Left lung (tissue), 10 donors: Measurements from ENCODE around the gene BACH2. TPM values are rescaled to one million over a fixed set of nuclear protein-coding genes. Genes with fewer than 3 reads are reported as not detected.
"Not testable (repeated sequence)": the region's sequence is repeated elsewhere in the genome, so short reads cannot be mapped to it uniquely, and the experiment has no call there.

Source experiments
- ATAC-seq: fragments of 200-7000 bp; cut with Tn5 transposase; one replicate; pipeline ENCODE4 v1.9.1; 2020; ENCODE audit warnings: moderate library complexity
- DNase-seq, 4 donors: peaks; one replicate each; pipeline ENCODE4 v3.0.0-alpha.2; 2013 to 2020
- H3K27ac ChIP-seq, 2 donors: fragments of 200-600 bp; sonication (generic) in 1 of 2; one replicate each; pipeline versions ENCODE4 v1.5.0 to v1.8.0; 2020 to 2021
- H3K27me3 ChIP-seq, 2 donors: fragments of 200-600 bp; sonication (generic) in 1 of 2; one replicate each; pipeline versions ENCODE4 v1.5.0 to v1.8.0; 2020 to 2021
- H3K36me3 ChIP-seq, 2 donors: fragments of 200-600 bp; sonication (generic) in 1 of 2; one replicate each; pipeline versions ENCODE4 v1.5.0 to v1.8.0; 2020 to 2021
- H3K4me1 ChIP-seq, 2 donors: fragments of 200-600 bp; one replicate each; pipeline ENCODE4 v1.8.0; 2021
- H3K4me3 ChIP-seq, 2 donors: fragments of 200-600 bp; sonication (generic) in 1 of 2; one replicate each; pipeline versions ENCODE4 v1.5.0 to v1.8.0; 2020 to 2021; ENCODE audit warnings: mild to moderate bottlenecking in 1 of 2
- H3K9me3 ChIP-seq, 2 donors: fragments of 200-600 bp; sonication (generic) in 1 of 2; one replicate each; pipeline versions ENCODE4 v1.5.0 to v1.8.0; 2020 to 2021
- CTCF ChIP-seq, 2 donors: fragments of 200-600 bp; sonication (generic) in 1 of 2; IDR thresholded peaks; one replicate each; pipeline versions ENCODE4 v1.5.0 to v1.8.0; 2021; ENCODE audit warnings: antibody characterized with exemption in 2 of 2
- intact Hi-C, 2 donors: fragments of 100-400 bp; cut with DNase I; formaldehyde crosslinking; loops; one replicate each; pipeline versions ENCODE4 v1.11.2 to v1.14.2; 2022
- polyA plus RNA-seq, 6 donors: library from polyadenylated mRNA; unstranded; fragments of 120-200 nt; gene quantifications; one replicate each; pipeline ENCODE4 v1.2.1, GENCODE V29; 2013; ENCODE audit not compliant: insufficient read length in 6 of 6
- total RNA-seq, 2 donors: library from RNA; stranded (reverse); fragmentation: NEBNext Ultra II Directional; extraction: Animal tissue kit (Norgen Biotek cat#: 25700); gene quantifications; one replicate each; pipeline ENCODE4 v1.2.1, GENCODE V29; 2021
- donor health status: DM: no; HTN: yes; CAD: no.
- donor health status: DM: no; HTN: no; CAD: no.

Gene BACH2
- total and polyA plus RNA-seq, 8 donors: 3.8 to 10.6 (median 8.9) TPM

GRCh38 chr6:90139272-90139817 lies 157.3 kb downstream of the BACH2 start:
- Histone ChIP-seq H3K27ac (no peak overlapping the region), H3K27me3 (no peaks in the 10 kb centered on the region), H3K36me3 (no peaks in the 10 kb centered on the region), H3K4me3 (no peak overlapping the region), H3K4me1 (no peaks in the 10 kb centered on the region), H3K9me3 (no peaks in the 10 kb centered on the region)
- intact Hi-C loops: no loop called here
- no peak for DNase-seq
- no peak for ATAC-seq
- no peak for TF ChIP-seq CTCF (IDR thresholded peaks at IDR 0.05)

- no peaks in the 10 kb centered on the region for H3K36me3 ChIP-seq
- no peak overlapping the region for H3K4me3 ChIP-seq
- no peak for TF ChIP-seq CTCF (IDR thresholded peaks at IDR 0.05)
- no peak for DNase-seq
- no peak for ATAC-seq
- no peaks in the 10 kb centered on the region for H3K9me3 ChIP-seq
- H3K27me3 ChIP-seq: no peaks in the 10 kb centered on the region
- H3K4me1 ChIP-seq: peaks cover 0 to 2% of the 10 kb centered on the region in 2 donors
- H3K27ac ChIP-seq: peak overlapping the region in 1 of 2 donors; percentile 46
- intact Hi-C loops: no loop called here
Observed at GRCh38 chr6:90136837-90137568, 159.6 kb downstream of the BACH2 start.

GRCh38 chr6:90136176-90136575 lies 160.5 kb downstream of the BACH2 start:
- no peak for ATAC-seq
- DNase-seq: no peak
- Histone ChIP-seq H3K27me3 (no peaks in the 10 kb centered on the region), H3K27ac (peak overlapping the region in 1 of 2 donors; percentile 28), H3K36me3 (no peaks in the 10 kb centered on the region), H3K9me3 (no peaks in the 10 kb centered on the region), H3K4me1 (peaks cover 0 to 3% of the 10 kb centered on the region in 2 donors), H3K4me3 (no peak overlapping the region)
- intact Hi-C loops: no loop called here
- TF ChIP-seq CTCF (IDR thresholded peaks at IDR 0.05): no peak

GRCh38 chr6:90135667-90136066 lies 161.0 kb downstream of the BACH2 start:
- DNase-seq (no peak), ATAC-seq (peak; percentile 30)
- no peak overlapping the region for H3K4me3 ChIP-seq
- H3K27me3 ChIP-seq: no peaks in the 10 kb centered on the region
- H3K27ac ChIP-seq: no peak overlapping the region
- intact Hi-C loops: no loop called here
- no peaks in the 10 kb centered on the region for H3K36me3 ChIP-seq
- peaks cover 0 to 3% of the 10 kb centered on the region in 2 donors for H3K4me1 ChIP-seq
- TF ChIP-seq CTCF (IDR thresholded peaks at IDR 0.05): no peak
- no peaks in the 10 kb centered on the region for H3K9me3 ChIP-seq

- intact Hi-C loops: not testable (repeated sequence)
Observed at GRCh38 chr6:90133664-90134063, 163.0 kb downstream of the BACH2 start.

More at GRCh38 chr6:90133664-90134063, 163.0 kb downstream of the BACH2 start:
- not testable (repeated sequence) for H3K27ac ChIP-seq, H3K9me3 ChIP-seq, DNase-seq, H3K36me3 ChIP-seq, H3K4me1 ChIP-seq, ATAC-seq, H3K27me3 ChIP-seq, H3K4me3 ChIP-seq
